Uterus (tissue), 2 donors: ENCODE data around the gene PPP2R2B.

Experiments
- CTCF ChIP-seq, 4 experiments: fragments of 200-600 bp in 2 of 4; fragments of 450-650 bp in 2 of 4; sonication (generic) in 2 of 4; IDR thresholded peaks; one replicate each; pipeline ENCODE4 v1.5.1; 2016 to 2019; ENCODE audit warnings: antibody characterized with exemption in 4 of 4, mild to moderate bottlenecking in 2 of 4, moderate library complexity in 1 of 4
- POLR2A ChIP-seq, 2 donors: fragments of 450-650 bp; IDR thresholded peaks; one replicate each; pipeline ENCODE4 v1.6.1; 2016; ENCODE audit warnings: antibody characterized with exemption in 2 of 2, mild to moderate bottlenecking in 1 of 2, moderate library complexity in 1 of 2

- TF ChIP-seq CTCF (IDR thresholded peaks at IDR 0.05), result no peak
- TF ChIP-seq POLR2A (IDR thresholded peaks at IDR 0.05), result no peak
These were observed 25.2 kb upstream of the PPP2R2B start for GRCh38 chr5:146903789-146904188.
